Liver (tissue), 9 donors: Measurements from ENCODE around the gene HRCT1. TPM values are rescaled to one million over a fixed set of nuclear protein-coding genes. Genes with fewer than 3 reads are reported as not detected.

Experiments used
- DNase-seq: peaks from one replicate; pipeline ENCODE4 v3.0.0-alpha.2; 2017; ENCODE audit warnings: low spot score
- H3K27ac ChIP-seq, 2 donors: one replicate each; pipeline ENCODE4 v1.7.0; 2013; ENCODE audit warnings: inconsistent platforms in 2 of 2, low read length in 2 of 2, control low read depth in 1 of 2, low read depth in 1 of 2, mild to moderate bottlenecking in 1 of 2
- H3K27me3 ChIP-seq, 4 donors: one replicate each; pipeline versions ENCODE4 v1.6.1 to v1.7.0; 2013; ENCODE audit warnings: low read length in 3 of 4, inconsistent platforms in 1 of 4, mild to moderate bottlenecking in 1 of 4, moderate library complexity in 1 of 4; ENCODE audit not compliant: control insufficient read depth in 4 of 4, insufficient read depth in 4 of 4
- H3K36me3 ChIP-seq, 4 donors: one replicate each; pipeline versions ENCODE4 v1.6.1 to v1.7.0; 2013; ENCODE audit warnings: low read length in 3 of 4, mild to moderate bottlenecking in 3 of 4, low read depth in 1 of 4, moderate library complexity in 1 of 4; ENCODE audit not compliant: control insufficient read depth in 4 of 4, insufficient read depth in 3 of 4
- H3K4me1 ChIP-seq, 4 donors: one replicate each; pipeline versions ENCODE4 v1.6.1 to v1.7.0; 2013; ENCODE audit warnings: low read length in 3 of 4, mild to moderate bottlenecking in 3 of 4, moderate library complexity in 1 of 4; ENCODE audit not compliant: control insufficient read depth in 4 of 4, insufficient read depth in 4 of 4
- H3K4me3 ChIP-seq, 3 donors: one replicate each; pipeline versions ENCODE4 v1.6.1 to v1.7.0; 2013; ENCODE audit warnings: low read length in 3 of 3, control low read depth in 1 of 3, low read depth in 1 of 3, mild to moderate bottlenecking in 1 of 3
- H3K9ac ChIP-seq, 2 donors: one replicate each; pipeline ENCODE4 v1.7.0; 2013; ENCODE audit warnings: low read length in 2 of 2, mild to moderate bottlenecking in 2 of 2, moderate library complexity in 2 of 2, control low read depth in 1 of 2, low read depth in 1 of 2
- H3K9me3 ChIP-seq, 4 donors: one replicate each; pipeline versions ENCODE4 v1.6.1 to v1.7.0; 2013; ENCODE audit warnings: low read length in 3 of 4; ENCODE audit not compliant: control insufficient read depth in 4 of 4
- CTCF ChIP-seq: fragments of 150-350 bp; IDR thresholded peaks from 2 replicates; pipeline ENCODE4 v1.5.1; 2017; ENCODE audit warnings: improper control_type of control experiment, low read depth, low read length; ENCODE audit not compliant: missing input control
- FOXA2 ChIP-seq: IDR thresholded peaks from 2 replicates; pipeline ENCODE4 v1.6.1; 2016; ENCODE audit warnings: antibody characterized with exemption
- GABPA ChIP-seq, 2 donors: IDR thresholded peaks in 1 of 2; conservative IDR thresholded peaks in 1 of 2; 2 replicates each; pipeline ENCODE4 v1.6.1; 2016; ENCODE audit warnings: antibody characterized with exemption in 2 of 2, mild to moderate bottlenecking in 1 of 2, moderate library complexity in 1 of 2
- HNF4A ChIP-seq, 2 donors: conservative IDR thresholded peaks; 2 replicates each; pipeline ENCODE4 v1.6.1; 2016; ENCODE audit warnings: antibody characterized with exemption in 2 of 2, mild to moderate bottlenecking in 2 of 2
- JUND ChIP-seq, 2 donors: IDR thresholded peaks; 2 replicates each; pipeline ENCODE4 v1.6.1; 2016; ENCODE audit warnings: antibody characterized with exemption in 2 of 2
- MAX ChIP-seq: IDR thresholded peaks from 2 replicates; pipeline ENCODE4 v1.6.1; 2016; ENCODE audit warnings: antibody characterized with exemption
- RAD21 ChIP-seq, 2 donors: IDR thresholded peaks; 2 replicates each; pipeline ENCODE4 v1.6.1; 2016; ENCODE audit warnings: antibody characterized with exemption in 2 of 2, mild to moderate bottlenecking in 2 of 2
- REST ChIP-seq: IDR thresholded peaks from 2 replicates; pipeline ENCODE4 v1.6.1; 2016; ENCODE audit warnings: antibody characterized with exemption, mild to moderate bottlenecking
- RXRA ChIP-seq, 2 donors: IDR thresholded peaks; 2 replicates each; pipeline ENCODE4 v1.6.1; 2017 to 2018; ENCODE audit warnings: antibody characterized with exemption in 2 of 2, mild to moderate bottlenecking in 1 of 2
- SP1 ChIP-seq: IDR thresholded peaks from 2 replicates; pipeline ENCODE4 v1.6.1; 2018; ENCODE audit warnings: antibody characterized with exemption, mild to moderate bottlenecking
- TAF1 ChIP-seq: conservative IDR thresholded peaks from 2 replicates; pipeline ENCODE4 v1.6.1; 2016; ENCODE audit warnings: antibody characterized with exemption, mild to moderate bottlenecking
- ZBTB33 ChIP-seq: IDR thresholded peaks from 2 replicates; pipeline ENCODE4 v1.6.1; 2016; ENCODE audit warnings: antibody characterized with exemption
- WGBS: extraction: QIAGEN DNeasy Blood & Tissue Kit; methylation state at CpG from one replicate; pipeline ENCODE4 v1.1.7; 2013; 5-methylcytosine and 5-hydroxymethylcytosine counted together
- polyA plus RNA-seq, 2 donors: library from polyadenylated mRNA; stranded (reverse) in 1 of 2; unstranded in 1 of 2; fragments of 200-250 nt in 1 of 2; fragments of >200 nt in 1 of 2; fragmentation: Nextera tagmentation in 1 of 2; extraction: Ambion mirVana in 1 of 2; gene quantifications; one replicate each; pipeline versions ENCODE4 v1.2.1 to v1.2.3, GENCODE V29; 2013 to 2015
- total RNA-seq, 2 donors: library from RNA; depleted of rRNA; stranded (reverse); fragments of >200 nt; gene quantifications; one replicate each; pipeline ENCODE4 v1.2.3, GENCODE V29; 2014
- donor health status: healthy.
- donor health status: healthy.
- donor health status: healthy.
- donor health status: healthy.
- donor health status: healthy.

Gene HRCT1
- total and polyA plus RNA-seq, 4 donors: 0.08 to 2.9 (median 0.27) TPM

GRCh38 chr9:35903049-35903448 lies 3.0 kb upstream of the HRCT1 start (continued):
- TF ChIP-seq ZBTB33: no peak
- TF ChIP-seq FOXA2: no peak
- no peak for TF ChIP-seq GABPA (IDR thresholded peaks at IDR 0.05 in 1 of 2, conservative IDR thresholded peaks at IDR 0.05 in 1 of 2)
- no peak for TF ChIP-seq MAX
- no peak for TF ChIP-seq RXRA (IDR thresholded peaks at IDR 0.05)
- no peak for TF ChIP-seq SP1

GRCh38 chr9:35904338-35904737 lies 1.7 kb upstream of the HRCT1 start:
- H3K9me3 ChIP-seq: no peaks in the 10 kb centered on the region
- no peaks in the 10 kb centered on the region for H3K27me3 ChIP-seq
- H3K4me1 ChIP-seq: peaks cover 16 to 40% (median 33%) of the 10 kb centered on the region in 4 donors
- 79% methylated on average over 8 of the region's 8 CpGs for WGBS
- DNase-seq: no peak
- H3K9ac ChIP-seq: no peak overlapping the region
- H3K27ac ChIP-seq: no peak overlapping the region
- no peak overlapping the region for H3K4me3 ChIP-seq
- no peak for TF ChIP-seq CTCF
- no peak for TF ChIP-seq ZBTB33
- TF ChIP-seq HNF4A (conservative IDR thresholded peaks at IDR 0.05): no peak
- TF ChIP-seq REST: no peak
- TF ChIP-seq RAD21 (IDR thresholded peaks at IDR 0.05): no peak
- TF ChIP-seq FOXA2: no peak
- no peak for TF ChIP-seq TAF1
- TF ChIP-seq JUND (IDR thresholded peaks at IDR 0.05): no peak
- no peaks in the 10 kb centered on the region for H3K36me3 ChIP-seq
